ENCODE data around the gene PILRA. TPM values are rescaled to one million over a fixed set of nuclear protein-coding genes. Genes with fewer than 3 reads are reported as not detected.
A peak's percentile ranks its signal among the peaks of the same experiment; 100 is the strongest.

The PILRA gene
- total and polyA plus RNA-seq, 8 donors = 5.0 to 52.3 (median 6.4) TPM

GRCh38 chr7:100432053-100432452 is 58.8 kb downstream of the PILRA start:
- Histone ChIP-seq H3K27ac (peak overlapping the region in 1 of 2 donors; percentile 28), H3K4me3 (no peak overlapping the region)
- intact Hi-C loops (cut with DNase I) = no loop called here

GRCh38 chr7:100432621-100433275 is 59.5 kb downstream of the PILRA start:
- DNase-seq (peak in 1 of 4 donors; percentile 58), ATAC-seq (no peak)
- intact Hi-C loops (cut with DNase I) = no loop called here
- peaks cover 0 to 37% of the 10 kb centered on the region in 2 donors for H3K36me3 ChIP-seq
- no peak for TF ChIP-seq CTCF (IDR thresholded peaks at IDR 0.05)
- no peaks in the 10 kb centered on the region for H3K9me3 ChIP-seq
- H3K27me3 ChIP-seq = no peaks in the 10 kb centered on the region
- H3K4me3 ChIP-seq = no peak overlapping the region
- H3K27ac ChIP-seq = peak overlapping the region in 1 of 2 donors; percentile 28
- H3K4me1 ChIP-seq = peaks cover 17 to 69% of the 10 kb centered on the region in 2 donors

More at GRCh38 chr7:100432053-100432452, 58.8 kb downstream of the PILRA start:
- Histone ChIP-seq H3K9me3 (no peaks in the 10 kb centered on the region), H3K27me3 (no peaks in the 10 kb centered on the region), H3K4me1 (peaks cover 17 to 71% of the 10 kb centered on the region in 2 donors), H3K36me3 (peaks cover 0 to 37% of the 10 kb centered on the region in 2 donors)
- no peak for ATAC-seq
- no peak for TF ChIP-seq CTCF (IDR thresholded peaks at IDR 0.05)
- no peak for DNase-seq

GRCh38 chr7:100433276-100433591 is 59.9 kb downstream of the PILRA start:
- ATAC-seq (no peak), DNase-seq (no peak)
- TF ChIP-seq CTCF (IDR thresholded peaks at IDR 0.05) = no peak
- intact Hi-C loops (cut with DNase I) = no loop called here
- Histone ChIP-seq H3K4me3 (no peak overlapping the region), H3K9me3 (no peaks in the 10 kb centered on the region), H3K36me3 (peaks cover 0 to 37% of the 10 kb centered on the region in 2 donors), H3K27ac (peak overlapping the region in 1 of 2 donors; percentile 37), H3K27me3 (no peaks in the 10 kb centered on the region), H3K4me1 (peaks cover 17 to 64% of the 10 kb centered on the region in 2 donors)

DNA sequence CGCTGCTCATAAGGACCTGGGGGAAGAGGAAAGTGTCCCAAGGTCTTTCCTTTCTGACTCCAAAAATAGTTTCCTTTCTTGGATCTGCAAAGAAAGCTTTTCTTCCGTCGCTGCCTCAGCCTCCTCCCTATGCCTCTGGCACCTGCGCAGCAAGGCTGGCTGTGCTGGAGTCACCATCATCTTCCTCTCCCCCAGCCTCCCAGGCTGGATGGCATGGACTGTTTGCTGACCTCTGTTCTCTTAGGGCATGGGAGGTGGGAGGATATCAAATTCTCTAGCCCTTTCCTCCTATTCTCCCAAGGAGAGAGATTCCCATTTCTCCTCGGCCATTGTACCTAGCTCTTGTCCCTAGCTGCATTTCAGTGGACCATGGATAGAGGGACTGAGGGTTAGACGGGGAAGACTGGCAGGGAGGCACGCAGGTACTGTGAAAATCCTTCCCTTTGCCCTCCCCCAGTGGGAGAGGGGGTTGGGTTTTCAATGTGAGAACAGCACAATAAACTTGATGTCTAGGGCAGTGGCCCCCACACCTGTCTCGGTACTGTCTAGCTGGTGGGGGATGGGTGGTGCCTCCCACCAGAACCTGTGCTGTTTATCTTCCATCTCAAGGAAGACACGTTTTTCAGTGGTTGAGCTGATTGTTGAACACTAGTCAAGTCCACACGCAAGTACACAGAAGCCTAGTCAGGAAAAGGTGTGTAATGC is 60.5 kb downstream of the PILRA start:
- Histone ChIP-seq H3K36me3 (peaks cover 0 to 37% of the 10 kb centered on the region in 2 donors), H3K4me3 (no peak overlapping the region), H3K27ac (peak overlapping the region; percentile 5 to 37), H3K4me1 (peaks cover 17 to 63% of the 10 kb centered on the region in 2 donors), H3K9me3 (no peaks in the 10 kb centered on the region), H3K27me3 (no peaks in the 10 kb centered on the region)
- intact Hi-C loops (cut with DNase I) = no loop called here
- TF ChIP-seq CTCF (IDR thresholded peaks at IDR 0.05) = no peak
- DNase-seq = peak in 1 of 4 donors; percentile 43
- ATAC-seq = no peak
